OCI-LY3 (cell line): ENCODE data around the gene MMEL1.
"Not testable (repeated sequence)": the region's sequence is repeated elsewhere in the genome, so short reads cannot be mapped to it uniquely, and the experiment has no call there.

Experiments
- H2AFZ ChIP-seq: fragments of 200-600, 300-600 bp; shearing (Covaris generic); 2 replicates; pipeline ENCODE4 v1.6.0; 2014; ENCODE audit warnings: antibody characterized with exemption, low read depth, low read length
- H3K27ac ChIP-seq: fragments of 200-600, 300-600 bp; sonication (generic); 2 replicates; pipeline ENCODE4 v1.5.1; 2014; ENCODE audit warnings: mild to moderate bottlenecking, low read length, moderate library complexity, mixed read lengths
- H3K27me3 ChIP-seq: fragments of 200-600, 300-600 bp; sonication (generic); 2 replicates; pipeline ENCODE4 v1.6.1; 2014; ENCODE audit warnings: low read depth, low read length, mixed read lengths
- H3K36me3 ChIP-seq: fragments of 200-600, 300-600 bp; sonication (generic); replicated peaks from 2 replicates; pipeline ENCODE3; 2014; ENCODE audit warnings: low read depth, low read length, mixed read lengths
- H3K4me1 ChIP-seq: fragments of 300-600, 200-600 bp; sonication (generic); 2 replicates; pipeline ENCODE4 v1.6.1; 2014; ENCODE audit warnings: low read length, mixed read lengths
- H3K4me2 ChIP-seq: fragments of 200-600, 300-600 bp; sonication (generic); 2 replicates; pipeline ENCODE4 v1.6.1; 2014; ENCODE audit warnings: low read length, mixed read lengths
- H3K4me3 ChIP-seq: fragments of 300-600, 200-600 bp; sonication (generic); 2 replicates; pipeline ENCODE4 v1.5.1; 2014; ENCODE audit warnings: antibody characterized with exemption, mild to moderate bottlenecking, low read length, moderate library complexity
- H3K79me2 ChIP-seq: fragments of 300-600, 200-600 bp; shearing (Covaris generic); 2 replicates; pipeline ENCODE4 v1.6.1; 2014; ENCODE audit warnings: mild to moderate bottlenecking, low read length, mixed read lengths
- H3K9ac ChIP-seq: fragments of 300-600, 200-600 bp; shearing (Covaris generic); 2 replicates; pipeline ENCODE4 v1.6.0; 2014; ENCODE audit warnings: mild to moderate bottlenecking, low read length, moderate library complexity
- H3K9me3 ChIP-seq: fragments of 200-600, 300-600 bp; shearing (Covaris generic); 2 replicates; pipeline ENCODE4 v1.6.1; 2014; ENCODE audit warnings: low read length, mixed read lengths; ENCODE audit not compliant: insufficient read depth
- H4K20me1 ChIP-seq: fragments of 200-600, 300-600 bp; sonication (generic); 2 replicates; pipeline ENCODE4 v1.6.1; 2016; ENCODE audit warnings: low read length, mixed read lengths; ENCODE audit not compliant: insufficient read depth
- CTCF ChIP-seq: fragments of 200-600, 300-600 bp; sonication (generic); IDR thresholded peaks from 2 replicates; pipeline ENCODE4 v1.5.1; 2014; ENCODE audit warnings: antibody characterized with exemption, low read length, low read depth
- EZH2phosphoT487 ChIP-seq: fragments of 200-600 bp; shearing (Covaris generic); IDR thresholded peaks from 2 replicates; pipeline ENCODE4 v1.6.1; 2018; ENCODE audit warnings: antibody characterized with exemption, mixed run types, low read depth

MMEL1 gene

GRCh38 chr1:2570332-2570731, 62.5 kb downstream of the MMEL1 start:
- Histone ChIP-seq H3K27me3 (no peaks in the 10 kb centered on the region), H3K4me2 (no peak overlapping the region), H2AFZ (no peak overlapping the region), H3K36me3 (peaks cover 12% of the 10 kb centered on the region), H3K79me2 (no peaks in the 10 kb centered on the region), H3K4me3 (no peak overlapping the region), H3K9ac (no peak overlapping the region), H3K4me1 (peaks cover 18% of the 10 kb centered on the region), H4K20me1 (no peaks in the 10 kb centered on the region), H3K27ac (no peak overlapping the region), H3K9me3 (peaks cover 15% of the 10 kb centered on the region; the same call in 1 of the 2 replicates)
- TF ChIP-seq CTCF (no peak), EZH2phosphoT487 (no peak)

GRCh38 chr1:2569703-2570102, 63.1 kb downstream of the MMEL1 start:
- not testable (repeated sequence) for H3K79me2 ChIP-seq, H2AFZ ChIP-seq, H3K9ac ChIP-seq, H3K4me3 ChIP-seq, H3K4me2 ChIP-seq, H3K27me3 ChIP-seq, H3K27ac ChIP-seq, H4K20me1 ChIP-seq
- H3K4me1 ChIP-seq = peaks cover 18% of the 10 kb centered on the region
- peaks cover 12% of the 10 kb centered on the region for H3K36me3 ChIP-seq
- H3K9me3 ChIP-seq = peaks cover 15% of the 10 kb centered on the region; the same call in 1 of the 2 replicates

GRCh38 chr1:2569060-2569459, 63.8 kb downstream of the MMEL1 start:
- TF ChIP-seq CTCF (no peak), EZH2phosphoT487 (no peak)
- H3K4me3 ChIP-seq = no peak overlapping the region
- H3K9me3 ChIP-seq = peaks cover 10% of the 10 kb centered on the region; the same call in 1 of the 2 replicates
- no peak overlapping the region for H3K4me2 ChIP-seq
- no peak overlapping the region for H3K27ac ChIP-seq
- no peaks in the 10 kb centered on the region for H3K79me2 ChIP-seq
- peaks cover 16% of the 10 kb centered on the region for H3K4me1 ChIP-seq
- H3K36me3 ChIP-seq = peaks cover 12% of the 10 kb centered on the region
- no peak overlapping the region for H3K9ac ChIP-seq
- no peaks in the 10 kb centered on the region for H4K20me1 ChIP-seq
- H2AFZ ChIP-seq = no peak overlapping the region
- H3K27me3 ChIP-seq = no peaks in the 10 kb centered on the region

- H3K9ac ChIP-seq, H3K79me2 ChIP-seq, H4K20me1 ChIP-seq, H3K4me3 ChIP-seq, H3K27ac ChIP-seq, H3K36me3 ChIP-seq, H2AFZ ChIP-seq, H3K4me1 ChIP-seq, H3K4me2 ChIP-seq, H3K27me3 ChIP-seq, H3K9me3 ChIP-seq: not testable (repeated sequence)
Measured at GRCh38 chr1:2568187-2568816, 64.5 kb downstream of the MMEL1 start.

- TF ChIP-seq EZH2phosphoT487 (no peak), CTCF (no peak)
- H2AFZ ChIP-seq = no peak overlapping the region
- no peak overlapping the region for H3K27ac ChIP-seq
- no peaks in the 10 kb centered on the region for H3K36me3 ChIP-seq
- H3K4me2 ChIP-seq = no peak overlapping the region
- H3K27me3 ChIP-seq = no peaks in the 10 kb centered on the region
- H3K79me2 ChIP-seq = no peaks in the 10 kb centered on the region
- no peaks in the 10 kb centered on the region for H3K9me3 ChIP-seq
- H3K4me3 ChIP-seq = no peak overlapping the region
- H3K4me1 ChIP-seq = 0 out of 2 replicates have a peak, but pooled peaks cover 3% of the 10 kb centered on the region
- no peaks in the 10 kb centered on the region for H4K20me1 ChIP-seq
- no peak overlapping the region for H3K9ac ChIP-seq
Measured at GRCh38 chr1:2567083-2567679, 65.6 kb downstream of the MMEL1 start.
